GM18870 (cell line): ENCODE results near the gene UCHL1.
"Not testable (repeated sequence)": the region's sequence is repeated elsewhere in the genome, so short reads cannot be mapped to it uniquely, and the experiment has no call there.

Experiments
- ATAC-seq: cut with Tn5 transposase; IDR thresholded peaks from one replicate; pipeline ENCODE4 v1.9.1; 2021; ENCODE audit warnings: moderate library complexity; ENCODE audit not compliant: unreplicated experiment

UCHL1 gene

GRCh38 chr4:41236032-41236431 is 20.7 kb upstream of the UCHL1 start:
- no peak for ATAC-seq

- no peak for ATAC-seq
Measured at GRCh38 chr4:41236508-41236907, 20.2 kb upstream of the UCHL1 start.

- no peak for ATAC-seq
Measured at GRCh38 chr4:41241919-41242318, 14.8 kb upstream of the UCHL1 start.

- ATAC-seq, result no peak
Measured at GRCh38 chr4:41245983-41246382, 10.7 kb upstream of the UCHL1 start.

GRCh38 chr4:41256131-41256739 is 493 bp upstream of the UCHL1 start:
- no peak for ATAC-seq

GRCh38 chr4:41257257-41257901 is 651 bp downstream of the UCHL1 start:
- no peak for ATAC-seq

- ATAC-seq, result no peak
Measured at GRCh38 chr4:41257906-41258305, 1.2 kb downstream of the UCHL1 start.

- ATAC-seq, result no peak
Measured at GRCh38 chr4:41258783-41259182, 2.1 kb downstream of the UCHL1 start.

GRCh38 chr4:41260116-41260733 is 3.5 kb downstream of the UCHL1 start:
- no peak for ATAC-seq

GRCh38 chr4:41262198-41262597 is 5.5 kb downstream of the UCHL1 start:
- ATAC-seq, result no peak

- no peak for ATAC-seq
Measured at GRCh38 chr4:41264212-41264611, 7.5 kb downstream of the UCHL1 start.

GRCh38 chr4:41267997-41268396 is 11.3 kb downstream of the UCHL1 start:
- ATAC-seq, result no peak

- no peak for ATAC-seq
Measured at GRCh38 chr4:41268721-41269517, 12.2 kb downstream of the UCHL1 start.

GRCh38 chr4:41269682-41270081 is 13.0 kb downstream of the UCHL1 start:
- no peak for ATAC-seq

- ATAC-seq, result not testable (repeated sequence)
Measured at GRCh38 chr4:41275931-41276330, 19.2 kb downstream of the UCHL1 start.

GRCh38 chr4:41280010-41280409 is 23.3 kb downstream of the UCHL1 start:
- ATAC-seq, result no peak

- peak; percentile 98 for ATAC-seq
Measured at GRCh38 chr4:41281038-41281634, 24.4 kb downstream of the UCHL1 start.

- no peak for ATAC-seq
Measured at GRCh38 chr4:41282366-41282765, 25.6 kb downstream of the UCHL1 start.

- no peak for ATAC-seq
Measured at GRCh38 chr4:41285202-41285863, 28.6 kb downstream of the UCHL1 start.

GRCh38 chr4:41285864-41286235 is 29.1 kb downstream of the UCHL1 start:
- ATAC-seq, result no peak

GRCh38 chr4:41287005-41287404 is 30.3 kb downstream of the UCHL1 start:
- no peak for ATAC-seq
